ENCODE results near the gene HIPK2.

DNA sequence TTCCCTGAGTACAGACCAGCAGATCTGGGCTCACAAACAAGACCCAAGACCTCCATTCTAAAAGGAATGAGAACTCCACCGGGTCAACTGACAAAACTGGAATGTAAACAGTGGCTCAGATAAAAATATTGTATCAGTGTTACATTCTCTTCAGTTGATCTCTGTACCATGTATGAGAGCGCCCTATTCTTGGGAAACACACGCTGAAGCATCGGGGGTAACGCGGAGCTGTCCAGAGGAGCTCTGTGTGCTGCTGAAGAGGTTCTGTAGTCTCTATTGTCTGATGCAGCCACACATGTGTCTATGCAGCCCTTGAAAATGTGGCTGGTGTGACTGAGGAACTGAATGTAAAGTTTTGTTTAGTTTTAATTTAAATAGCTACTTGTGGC is 39.7 kb downstream of the HIPK2 start:
- TF ChIP-seq, protein P1, sequence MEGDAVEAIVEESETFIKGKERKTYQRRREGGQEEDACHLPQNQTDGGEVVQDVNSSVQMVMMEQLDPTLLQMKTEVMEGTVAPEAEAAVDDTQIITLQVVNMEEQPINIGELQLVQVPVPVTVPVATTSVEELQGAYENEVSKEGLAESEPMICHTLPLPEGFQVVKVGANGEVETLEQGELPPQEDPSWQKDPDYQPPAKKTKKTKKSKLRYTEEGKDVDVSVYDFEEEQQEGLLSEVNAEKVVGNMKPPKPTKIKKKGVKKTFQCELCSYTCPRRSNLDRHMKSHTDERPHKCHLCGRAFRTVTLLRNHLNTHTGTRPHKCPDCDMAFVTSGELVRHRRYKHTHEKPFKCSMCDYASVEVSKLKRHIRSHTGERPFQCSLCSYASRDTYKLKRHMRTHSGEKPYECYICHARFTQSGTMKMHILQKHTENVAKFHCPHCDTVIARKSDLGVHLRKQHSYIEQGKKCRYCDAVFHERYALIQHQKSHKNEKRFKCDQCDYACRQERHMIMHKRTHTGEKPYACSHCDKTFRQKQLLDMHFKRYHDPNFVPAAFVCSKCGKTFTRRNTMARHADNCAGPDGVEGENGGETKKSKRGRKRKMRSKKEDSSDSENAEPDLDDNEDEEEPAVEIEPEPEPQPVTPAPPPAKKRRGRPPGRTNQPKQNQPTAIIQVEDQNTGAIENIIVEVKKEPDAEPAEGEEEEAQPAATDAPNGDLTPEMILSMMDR (conservative IDR thresholded peaks at IDR 0.05; ENCODE audit: low read length), result no peak
- TF ChIP-seq EZH2phosphoT487 (IDR thresholded peaks at IDR 0.05; ENCODE audit: borderline replicate concordance), result no peak
